CD14-positive monocyte (primary cell): ENCODE results near the gene HIVEP3. TPM values are rescaled to one million over a fixed set of nuclear protein-coding genes. Genes with fewer than 3 reads are reported as not detected.

ENCODE experiments used
- DNase-seq, 3 donors: peaks; one replicate each; pipeline ENCODE4 v3.0.0-alpha.2; 2011 to 2022
- H2AFZ ChIP-seq: 2 replicates; pipeline ENCODE4 v1.6.0; 2012; ENCODE audit warnings: mild to moderate bottlenecking, low read depth, low read length, inconsistent platforms; ENCODE audit not compliant: insufficient read depth, poor library complexity, severe bottlenecking
- H3K27ac ChIP-seq, 2 donors: 1 replicate in 1 of 2; 2 replicates in 1 of 2; pipeline ENCODE4 v1.5.1; 2012 to 2013; ENCODE audit warnings: low read length in 2 of 2, control low read depth in 1 of 2, inconsistent platforms in 1 of 2, low read depth in 1 of 2, mild to moderate bottlenecking in 1 of 2
- H3K27me3 ChIP-seq, 2 donors: one replicate each; pipeline versions ENCODE4 v1.6.0 to v1.6.1; 2011 to 2013; ENCODE audit warnings: low read length in 2 of 2; ENCODE audit not compliant: control insufficient read depth in 2 of 2, insufficient read depth in 2 of 2
- H3K36me3 ChIP-seq, 2 donors: replicated peaks in 1 of 2; 1 replicate in 1 of 2; 2 replicates in 1 of 2; pipeline versions ENCODE4 v1.5.1 to v1.6.1; 2012 to 2013; ENCODE audit warnings: low read length in 2 of 2, control low read depth in 1 of 2, inconsistent platforms in 1 of 2, mild to moderate bottlenecking in 1 of 2; ENCODE audit not compliant: insufficient read depth in 2 of 2, control insufficient read depth in 1 of 2
- H3K4me1 ChIP-seq, 2 donors: 1 replicate in 1 of 2; 2 replicates in 1 of 2; pipeline versions ENCODE4 v1.5.1 to v1.6.1; 2012 to 2013; ENCODE audit warnings: low read length in 2 of 2, control low read depth in 1 of 2, inconsistent platforms in 1 of 2, mild to moderate bottlenecking in 1 of 2, moderate library complexity in 1 of 2; ENCODE audit not compliant: insufficient read depth in 2 of 2, control insufficient read depth in 1 of 2
- H3K4me2 ChIP-seq: replicated peaks from 2 replicates; pipeline ENCODE3; 2012; ENCODE audit warnings: low read length, moderate library complexity, mild to moderate bottlenecking; ENCODE audit not compliant: poor library complexity, severe bottlenecking; ENCODE audit errors: extremely low read depth
- H3K4me3 ChIP-seq, 3 experiments: fragments of 200-600 bp in 1 of 3; sonication (generic) in 1 of 3; replicated peaks in 1 of 3; 1 replicate in 2 of 3; 2 replicates in 1 of 3; pipeline ENCODE4 v1.5.1; 2011 to 2013; ENCODE audit warnings: low read length in 3 of 3, mild to moderate bottlenecking in 3 of 3, control low read depth in 2 of 3, low read depth in 2 of 3, inconsistent platforms in 1 of 3, moderate library complexity in 1 of 3
- H3K79me2 ChIP-seq: 2 replicates; pipeline ENCODE4 v1.6.0; 2012; ENCODE audit warnings: mild to moderate bottlenecking, control low read depth, inconsistent platforms, low read length, moderate library complexity; ENCODE audit not compliant: insufficient read depth
- H3K9ac ChIP-seq: 2 replicates; pipeline ENCODE4 v1.6.0; 2017; ENCODE audit warnings: low read length, mild to moderate bottlenecking; ENCODE audit not compliant: insufficient read depth, poor library complexity, severe bottlenecking
- H3K9me3 ChIP-seq, 2 donors: replicated peaks in 1 of 2; 1 replicate in 1 of 2; 2 replicates in 1 of 2; pipeline versions ENCODE4 v1.5.1 to v1.6.1; 2012 to 2013; ENCODE audit warnings: low read length in 2 of 2, control low read depth in 1 of 2; ENCODE audit not compliant: control insufficient read depth in 1 of 2, insufficient read depth in 1 of 2
- H4K20me1 ChIP-seq: 2 replicates; pipeline ENCODE4 v1.6.0; 2012; ENCODE audit warnings: mild to moderate bottlenecking, low read length, control low read depth, moderate library complexity; ENCODE audit not compliant: insufficient read depth
- H3K27ac Mint-ChIP-seq, 7 donors: one replicate each; pipeline ENCODE4 v1.8.0; 2020; ENCODE audit warnings: mild to moderate bottlenecking in 7 of 7, mixed read lengths in 7 of 7, moderate library complexity in 6 of 7, inconsistent platforms in 2 of 7
- H3K27me3 Mint-ChIP-seq, 3 donors: one replicate each; pipeline ENCODE4 v1.8.0; 2021 to 2022; ENCODE audit warnings: low read depth in 3 of 3, mild to moderate bottlenecking in 3 of 3, mixed read lengths in 3 of 3, moderate library complexity in 3 of 3, inconsistent platforms in 1 of 3
- H3K36me3 Mint-ChIP-seq, 2 donors: one replicate each; pipeline ENCODE4 v1.8.0; 2020; ENCODE audit warnings: mixed read lengths in 2 of 2, inconsistent platforms in 1 of 2, mild to moderate bottlenecking in 1 of 2
- H3K4me1 Mint-ChIP-seq: one replicate; pipeline ENCODE4 v1.8.0; 2020; ENCODE audit warnings: mild to moderate bottlenecking, mixed read lengths
- H3K4me3 Mint-ChIP-seq, 2 donors: one replicate each; pipeline ENCODE4 v1.8.0; 2020; ENCODE audit warnings: mild to moderate bottlenecking in 2 of 2, mixed read lengths in 2 of 2, moderate library complexity in 1 of 2
- H3K9me3 Mint-ChIP-seq, 7 donors: one replicate each; pipeline ENCODE4 v1.8.0; 2020 to 2022; ENCODE audit warnings: mixed read lengths in 7 of 7, mild to moderate bottlenecking in 6 of 7, moderate library complexity in 6 of 7, inconsistent platforms in 2 of 7
- WGBS: methylation state at CpG from one replicate; pipeline ENCODE4 v1.1.5; 2013; ENCODE audit warnings: missing lambda C conversion rate; ENCODE audit not compliant: insufficient coverage; 5-methylcytosine and 5-hydroxymethylcytosine counted together
- intact Hi-C, 2 donors: fragments of 100-400 bp; cut with micrococcal nuclease; formaldehyde crosslinking; loops; one replicate each; pipeline versions ENCODE4 v1.15.0 to v1.15.1; 2023
- polyA plus RNA-seq, 3 donors: library from polyadenylated mRNA; depleted of rRNA in 1 of 3; unstranded in 2 of 3; stranded (reverse) in 1 of 3; fragments of 300-500 nt in 2 of 3; fragments of >200 nt in 1 of 3; fragmentation: Illumina TruSeq in 2 of 3; gene quantifications; 1 replicate in 2 of 3; 2 replicates in 1 of 3; pipeline ENCODE4 v1.2.3, GENCODE V29; 2012 to 2021
- TF ChIP-seq, protein P1 (sequence below): fragments of 200-600 bp; IDR thresholded peaks from one replicate; pipeline ENCODE4 v1.8.0; 2022; ENCODE audit warnings: antibody characterized with exemption, mild to moderate bottlenecking

Gene HIVEP3
- polyA plus RNA-seq, 3 donors, result 1.2 to 3.7 (median 1.8) TPM

DNA sequence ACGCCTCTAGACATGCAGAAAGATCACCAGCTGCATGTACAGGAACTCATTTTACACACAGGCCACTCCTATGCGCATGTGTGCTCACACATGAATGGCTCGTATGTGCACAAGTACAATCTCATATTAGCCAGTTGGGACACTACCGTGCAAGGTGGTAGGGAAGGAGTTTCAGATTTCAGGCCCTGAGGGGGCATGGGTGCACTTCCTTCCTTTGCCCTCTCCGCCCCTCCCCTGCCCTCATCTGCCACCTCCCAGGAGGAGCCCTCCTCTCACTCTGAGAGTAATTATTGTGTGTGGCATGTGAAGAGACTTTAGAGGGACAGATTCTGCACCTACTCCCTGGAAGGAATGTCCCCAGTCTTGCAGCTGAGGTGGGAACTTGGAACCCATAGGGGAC lies 449.0 kb downstream of the HIVEP3 start:
- H3K9ac ChIP-seq, result no peak overlapping the region
- 0% methylated on average over 1 of the region's 5 CpGs for WGBS

DNA sequence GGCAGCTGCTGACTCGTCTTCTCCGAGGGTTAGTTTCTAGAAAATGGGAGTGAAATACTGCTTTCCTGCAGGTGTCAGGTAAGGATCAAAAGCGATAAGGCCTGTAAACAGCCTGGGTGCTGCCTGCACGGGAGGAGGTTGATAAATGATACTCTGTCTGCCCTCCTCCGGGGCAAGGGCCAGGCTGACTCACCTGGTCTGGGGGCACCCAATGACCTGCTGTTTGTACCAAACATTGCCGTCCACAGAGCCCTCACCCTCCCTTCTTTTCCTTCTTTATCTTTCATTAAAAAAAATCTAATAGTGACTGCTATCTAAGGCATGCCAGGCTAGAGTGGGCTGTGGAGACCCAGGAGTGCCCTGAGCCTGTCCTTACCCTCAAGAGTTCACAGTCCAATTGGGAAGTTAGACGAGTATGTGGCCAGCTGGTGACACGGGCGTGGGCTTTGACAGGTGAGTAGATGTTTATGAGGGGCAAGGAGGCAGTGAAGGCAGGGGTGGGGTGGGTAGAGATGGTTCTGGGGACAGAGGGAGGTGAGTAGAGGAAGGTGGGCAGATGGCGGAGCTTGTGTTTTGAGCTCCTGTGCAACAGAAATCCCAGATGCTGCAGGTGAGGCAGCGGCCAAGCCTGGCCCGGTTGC lies 450.5 kb downstream of the HIVEP3 start:
- Histone ChIP-seq H3K36me3 (no peaks in the 10 kb centered on the region), H3K9ac (no peak overlapping the region), H3K27ac (no peak overlapping the region), H3K9me3 (no peaks in the 10 kb centered on the region), H3K79me2 (no peaks in the 10 kb centered on the region), H3K4me1 (no peaks in the 10 kb centered on the region), H3K4me2 (no peak overlapping the region), H3K4me3 (no peak overlapping the region), H4K20me1 (no peaks in the 10 kb centered on the region), H3K27me3 (no peaks in the 10 kb centered on the region), H2AFZ (no peak overlapping the region)
- 90% methylated on average over 8 of the region's 12 CpGs for WGBS
- no peaks in the 10 kb centered on the region for H3K9me3 Mint-ChIP-seq
- DNase-seq, result no peak
- no peak overlapping the region for H3K4me3 Mint-ChIP-seq
- intact Hi-C loops, result no loop called here
- H3K27ac Mint-ChIP-seq, result no peak overlapping the region
- peaks cover 3 to 7% (median 3%) of the 10 kb centered on the region in 3 donors for H3K27me3 Mint-ChIP-seq
- TF ChIP-seq, protein P1, sequence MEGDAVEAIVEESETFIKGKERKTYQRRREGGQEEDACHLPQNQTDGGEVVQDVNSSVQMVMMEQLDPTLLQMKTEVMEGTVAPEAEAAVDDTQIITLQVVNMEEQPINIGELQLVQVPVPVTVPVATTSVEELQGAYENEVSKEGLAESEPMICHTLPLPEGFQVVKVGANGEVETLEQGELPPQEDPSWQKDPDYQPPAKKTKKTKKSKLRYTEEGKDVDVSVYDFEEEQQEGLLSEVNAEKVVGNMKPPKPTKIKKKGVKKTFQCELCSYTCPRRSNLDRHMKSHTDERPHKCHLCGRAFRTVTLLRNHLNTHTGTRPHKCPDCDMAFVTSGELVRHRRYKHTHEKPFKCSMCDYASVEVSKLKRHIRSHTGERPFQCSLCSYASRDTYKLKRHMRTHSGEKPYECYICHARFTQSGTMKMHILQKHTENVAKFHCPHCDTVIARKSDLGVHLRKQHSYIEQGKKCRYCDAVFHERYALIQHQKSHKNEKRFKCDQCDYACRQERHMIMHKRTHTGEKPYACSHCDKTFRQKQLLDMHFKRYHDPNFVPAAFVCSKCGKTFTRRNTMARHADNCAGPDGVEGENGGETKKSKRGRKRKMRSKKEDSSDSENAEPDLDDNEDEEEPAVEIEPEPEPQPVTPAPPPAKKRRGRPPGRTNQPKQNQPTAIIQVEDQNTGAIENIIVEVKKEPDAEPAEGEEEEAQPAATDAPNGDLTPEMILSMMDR, result no peak
- no peaks in the 10 kb centered on the region for H3K36me3 Mint-ChIP-seq
- no peaks in the 10 kb centered on the region for H3K4me1 Mint-ChIP-seq

More for the DNA sequence above, 449.0 kb downstream of the HIVEP3 start:
- no peaks in the 10 kb centered on the region for H3K9me3 Mint-ChIP-seq
- H4K20me1 ChIP-seq, result no peaks in the 10 kb centered on the region
- no peaks in the 10 kb centered on the region for H3K4me1 ChIP-seq
- peaks cover 3 to 7% (median 3%) of the 10 kb centered on the region in 3 donors for H3K27me3 Mint-ChIP-seq
- no peak overlapping the region for H3K4me2 ChIP-seq
- H2AFZ ChIP-seq, result no peak overlapping the region
- H3K27ac ChIP-seq, result no peak overlapping the region
- no peaks in the 10 kb centered on the region for H3K36me3 ChIP-seq
- no peaks in the 10 kb centered on the region for H3K27me3 ChIP-seq
- TF ChIP-seq, protein P1, result no peak
- H3K36me3 Mint-ChIP-seq, result no peaks in the 10 kb centered on the region
- H3K9me3 ChIP-seq, result no peaks in the 10 kb centered on the region
- no peak overlapping the region for H3K27ac Mint-ChIP-seq
- no peak for DNase-seq
- H3K4me1 Mint-ChIP-seq, result no peaks in the 10 kb centered on the region
- H3K4me3 Mint-ChIP-seq, result no peak overlapping the region
- H3K4me3 ChIP-seq, result no peak overlapping the region
- intact Hi-C loops, result no loop called here
- no peaks in the 10 kb centered on the region for H3K79me2 ChIP-seq
